ENCODE measurements around the gene CDH12.
"Not testable (repeated sequence)": the region's sequence is repeated elsewhere in the genome, so short reads cannot be mapped to it uniquely, and the experiment has no call there.

CDH12 gene

DNA sequence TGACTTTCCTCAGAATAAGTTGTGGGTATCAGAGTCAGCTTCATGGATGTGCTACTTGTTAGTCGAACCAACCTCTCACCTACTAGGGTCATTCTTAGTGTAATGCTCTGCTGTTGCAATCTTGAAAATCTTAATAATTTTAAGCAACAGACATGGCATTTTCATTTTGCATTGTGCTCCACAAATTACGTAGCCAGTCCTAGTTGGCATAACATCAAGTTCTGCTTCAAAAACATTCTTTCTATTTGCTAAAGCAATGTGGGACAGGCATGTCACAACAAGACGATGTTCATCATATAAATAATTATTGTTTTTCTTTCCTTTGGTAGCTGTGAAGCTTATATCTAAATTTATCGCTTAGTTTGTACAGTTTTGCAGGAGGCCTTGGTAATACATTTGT lies 39.3 kb upstream of the CDH12 start:
- Histone ChIP-seq H3K36me3 (no peaks in the 10 kb centered on the region), H3K4me3 (ENCODE audit: low read depth, low read length) (no peak overlapping the region), H3K27me3 (ENCODE audit: insufficient read depth, low read depth, severe bottlenecking) (no peaks in the 10 kb centered on the region), H3K9me3 (ENCODE audit: severe bottlenecking) (no peaks in the 10 kb centered on the region), H3K27ac (no peak overlapping the region)
- TF ChIP-seq, protein P1, sequence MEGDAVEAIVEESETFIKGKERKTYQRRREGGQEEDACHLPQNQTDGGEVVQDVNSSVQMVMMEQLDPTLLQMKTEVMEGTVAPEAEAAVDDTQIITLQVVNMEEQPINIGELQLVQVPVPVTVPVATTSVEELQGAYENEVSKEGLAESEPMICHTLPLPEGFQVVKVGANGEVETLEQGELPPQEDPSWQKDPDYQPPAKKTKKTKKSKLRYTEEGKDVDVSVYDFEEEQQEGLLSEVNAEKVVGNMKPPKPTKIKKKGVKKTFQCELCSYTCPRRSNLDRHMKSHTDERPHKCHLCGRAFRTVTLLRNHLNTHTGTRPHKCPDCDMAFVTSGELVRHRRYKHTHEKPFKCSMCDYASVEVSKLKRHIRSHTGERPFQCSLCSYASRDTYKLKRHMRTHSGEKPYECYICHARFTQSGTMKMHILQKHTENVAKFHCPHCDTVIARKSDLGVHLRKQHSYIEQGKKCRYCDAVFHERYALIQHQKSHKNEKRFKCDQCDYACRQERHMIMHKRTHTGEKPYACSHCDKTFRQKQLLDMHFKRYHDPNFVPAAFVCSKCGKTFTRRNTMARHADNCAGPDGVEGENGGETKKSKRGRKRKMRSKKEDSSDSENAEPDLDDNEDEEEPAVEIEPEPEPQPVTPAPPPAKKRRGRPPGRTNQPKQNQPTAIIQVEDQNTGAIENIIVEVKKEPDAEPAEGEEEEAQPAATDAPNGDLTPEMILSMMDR (IDR thresholded peaks at IDR 0.05; ENCODE audit: low read depth, low read length), result no peak
- DNase-seq, result no peak

DNA sequence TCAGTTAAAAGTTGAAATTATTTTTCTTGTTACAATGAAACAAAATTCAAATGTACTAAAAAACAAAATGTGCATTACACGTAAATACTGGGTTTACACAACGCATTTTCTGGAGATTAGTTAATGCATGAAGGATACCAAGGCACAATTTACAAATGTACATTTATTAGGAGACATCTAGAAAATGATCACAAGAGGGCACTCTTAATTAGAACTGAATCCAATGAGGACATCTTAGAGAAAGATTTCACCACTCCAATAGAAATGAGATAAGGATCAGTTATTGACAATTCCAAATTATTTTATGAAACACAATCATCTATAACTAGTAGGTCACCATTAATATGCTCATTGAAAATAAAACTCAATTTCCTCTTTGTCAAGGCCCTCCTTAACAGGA lies 36.6 kb upstream of the CDH12 start:
- no peak for DNase-seq
- Histone ChIP-seq H3K27ac (no peak overlapping the region), H3K4me3 (ENCODE audit: low read depth, low read length) (no peak overlapping the region), H3K27me3 (ENCODE audit: insufficient read depth, low read depth, severe bottlenecking) (no peaks in the 10 kb centered on the region), H3K9me3 (ENCODE audit: severe bottlenecking) (no peaks in the 10 kb centered on the region), H3K36me3 (no peaks in the 10 kb centered on the region)
- TF ChIP-seq, protein P1 (IDR thresholded peaks at IDR 0.05; ENCODE audit: low read depth, low read length), result no peak

DNA sequence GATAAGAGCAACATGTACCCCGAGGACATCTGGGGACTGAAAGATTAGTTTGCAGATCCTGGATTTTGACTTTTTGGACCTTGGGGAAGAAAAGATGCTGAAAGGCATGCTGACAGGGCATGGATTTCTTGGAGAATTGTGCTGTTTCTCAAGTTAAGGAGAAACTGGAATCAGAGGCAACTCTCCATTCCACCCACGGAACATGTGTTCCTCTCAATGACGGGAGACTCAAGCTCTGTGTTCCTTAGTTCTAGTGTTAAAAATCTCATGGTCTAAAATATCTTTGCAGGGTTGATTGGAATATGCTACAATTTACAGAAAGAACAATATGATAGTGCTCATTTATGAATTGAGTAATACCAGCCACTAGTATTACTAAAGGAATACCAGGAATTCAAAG lies 34.4 kb upstream of the CDH12 start:
- no peak overlapping the region for H3K27ac ChIP-seq
- TF ChIP-seq, protein P1 (IDR thresholded peaks at IDR 0.05; ENCODE audit: low read depth, low read length), result no peak
- H3K9me3 ChIP-seq (ENCODE audit: severe bottlenecking), result no peaks in the 10 kb centered on the region
- no peaks in the 10 kb centered on the region for H3K36me3 ChIP-seq
- no peak for DNase-seq
- no peak overlapping the region for H3K4me3 ChIP-seq (ENCODE audit: low read depth, low read length)
- no peaks in the 10 kb centered on the region for H3K27me3 ChIP-seq (ENCODE audit: insufficient read depth, low read depth, severe bottlenecking)

DNA sequence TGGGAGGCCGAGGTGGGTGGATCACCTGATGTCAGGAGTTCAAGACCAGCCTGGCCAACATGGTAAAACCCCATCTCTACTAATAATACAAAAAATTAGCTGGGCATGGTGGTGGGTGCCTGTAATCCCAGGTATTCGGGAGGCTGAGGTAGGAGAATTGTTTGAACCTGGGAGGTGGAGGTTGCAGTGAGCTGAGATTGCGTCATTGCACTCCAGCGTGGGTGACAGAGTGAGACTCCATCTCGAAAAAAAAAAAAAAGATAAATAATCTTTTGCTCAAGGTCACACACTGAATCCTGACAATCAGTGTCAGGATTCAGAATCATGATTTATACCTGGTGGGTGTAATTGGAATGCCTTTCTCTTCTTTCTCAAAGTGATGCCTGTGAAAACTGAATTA lies 5.8 kb upstream of the CDH12 start:
- DNase-seq; H3K27ac ChIP-seq; H3K9me3 ChIP-seq (ENCODE audit: severe bottlenecking); H3K27me3 ChIP-seq (ENCODE audit: insufficient read depth, low read depth, severe bottlenecking); H3K36me3 ChIP-seq; H3K4me3 ChIP-seq (ENCODE audit: low read depth, low read length): not testable (repeated sequence)

DNA sequence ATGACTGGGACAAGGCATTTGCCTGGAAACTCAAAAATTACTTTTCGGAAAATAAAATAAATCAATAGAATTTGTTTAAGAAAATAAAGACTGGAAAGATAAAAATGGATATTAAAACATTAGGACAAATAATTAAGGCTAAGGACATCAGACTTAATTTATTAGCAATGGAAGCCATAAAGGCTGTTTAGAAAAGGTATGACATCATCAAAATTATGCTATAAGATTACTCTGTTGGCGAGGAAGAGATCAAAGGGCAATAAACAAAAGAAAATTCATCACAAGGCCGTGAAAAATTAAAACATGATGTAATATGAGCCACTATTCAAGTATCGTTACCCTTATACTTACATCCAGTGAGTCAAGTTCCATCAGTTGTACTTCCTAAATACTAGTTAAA lies 2.7 kb upstream of the CDH12 start:
- TF ChIP-seq, protein P1 (IDR thresholded peaks at IDR 0.05; ENCODE audit: low read depth, low read length), result no peak
- DNase-seq, result no peak
- Histone ChIP-seq H3K27ac (no peak overlapping the region), H3K9me3 (ENCODE audit: severe bottlenecking) (no peaks in the 10 kb centered on the region), H3K36me3 (no peaks in the 10 kb centered on the region), H3K27me3 (ENCODE audit: insufficient read depth, low read depth, severe bottlenecking) (no peaks in the 10 kb centered on the region), H3K4me3 (ENCODE audit: low read depth, low read length) (no peak overlapping the region)

DNA sequence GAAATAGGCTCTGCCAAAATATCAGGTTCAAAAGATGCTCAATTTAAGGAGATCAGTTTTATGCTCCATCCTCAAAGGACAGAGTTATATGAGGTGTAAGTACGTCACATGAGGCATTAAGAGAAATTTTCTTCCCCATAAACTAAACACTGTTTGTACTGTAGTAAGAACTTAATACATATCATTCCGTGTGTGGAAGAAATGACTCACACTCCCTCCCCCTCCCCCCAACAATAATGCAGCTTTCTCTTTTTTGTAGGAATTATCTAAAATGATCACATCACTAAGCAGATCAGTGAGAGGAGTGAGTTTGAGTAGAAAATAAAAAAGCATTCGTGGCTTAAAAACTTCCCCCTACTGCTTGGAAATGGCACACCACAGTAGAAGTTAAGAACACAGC lies 2.2 kb downstream of the CDH12 start:
- Histone ChIP-seq H3K36me3 (no peaks in the 10 kb centered on the region), H3K4me3 (ENCODE audit: low read depth, low read length) (no peak overlapping the region), H3K27me3 (ENCODE audit: insufficient read depth, low read depth, severe bottlenecking) (no peaks in the 10 kb centered on the region), H3K9me3 (ENCODE audit: severe bottlenecking) (no peaks in the 10 kb centered on the region), H3K27ac (no peak overlapping the region)
- no peak for DNase-seq
- TF ChIP-seq, protein P1 (IDR thresholded peaks at IDR 0.05; ENCODE audit: low read depth, low read length), result no peak
